Activated CD4-positive, alpha-beta T cell treated with anti-CD3 and anti-CD28 coated beads for 48 hours (primary cell): Measurements from ENCODE around the gene CD79B.
"Not testable (repeated sequence)": the region's sequence is repeated elsewhere in the genome, so short reads cannot be mapped to it uniquely, and the experiment has no call there.

Source experiments
- DNase-seq: peaks from one replicate; pipeline ENCODE4 v3.0.0-alpha.2; 2020

CD79B gene

GRCh38 chr17:63909586-63909985 is 22.5 kb downstream of the CD79B start:
- DNase-seq, result not testable (repeated sequence)

GRCh38 chr17:63907161-63907778 is 24.9 kb downstream of the CD79B start:
- DNase-seq, result peak; percentile 53

- DNase-seq, result not testable (repeated sequence)
Measured at GRCh38 chr17:63904796-63905195, 27.3 kb downstream of the CD79B start.

- DNase-seq, result not testable (repeated sequence)
Measured at GRCh38 chr17:63903787-63904201, 28.3 kb downstream of the CD79B start.

GRCh38 chr17:63901971-63902370 is 30.2 kb downstream of the CD79B start:
- not testable (repeated sequence) for DNase-seq

GRCh38 chr17:63898899-63899798 is 33.0 kb downstream of the CD79B start:
- DNase-seq, result peak; percentile 46

GRCh38 chr17:63896524-63897354 is 35.4 kb downstream of the CD79B start, which contains the start of gene CSH1:
CSH1 (minus strand) TSS chr17:63896574; CDS start chr17:63896511, 63 bp downstream.
- DNase-seq, result not testable (repeated sequence)

- DNase-seq, result not testable (repeated sequence)
Measured at GRCh38 chr17:63894821-63895220, 37.3 kb downstream of the CD79B start.

GRCh38 chr17:63894021-63894420 is 38.1 kb downstream of the CD79B start:
- not testable (repeated sequence) for DNase-seq

- DNase-seq, result not testable (repeated sequence)
Measured at GRCh38 chr17:63892316-63893037, 39.7 kb downstream of the CD79B start.

- DNase-seq, result not testable (repeated sequence)
Measured at GRCh38 chr17:63889026-63889848, 42.9 kb downstream of the CD79B start.

GRCh38 chr17:63885119-63885518 is 47.0 kb downstream of the CD79B start:
- not testable (repeated sequence) for DNase-seq

GRCh38 chr17:63882626-63883126 is 49.5 kb downstream of the CD79B start:
- DNase-seq, result not testable (repeated sequence)

GRCh38 chr17:63881935-63882601 is 50.1 kb downstream of the CD79B start, which contains the start of gene GH2:
GH2 (minus strand) TSS chr17:63881944; CDS start chr17:63881801, 143 bp downstream.
- peak; percentile 76 for DNase-seq

- not testable (repeated sequence) for DNase-seq
Measured at GRCh38 chr17:63881337-63881736, 50.8 kb downstream of the CD79B start.

GRCh38 chr17:63880706-63881105 is 51.4 kb downstream of the CD79B start:
- DNase-seq, result no peak
